HG02870 (cell line): ENCODE results near the gene PRIM2.
A peak's percentile ranks its signal among the peaks of the same experiment; 100 is the strongest.
"Not testable (repeated sequence)": the region's sequence is repeated elsewhere in the genome, so short reads cannot be mapped to it uniquely, and the experiment has no call there.

Experiments used
- ATAC-seq: cut with Tn5 transposase; IDR thresholded peaks from one replicate; pipeline ENCODE4 v1.9.1; 2021; ENCODE audit warnings: mild to moderate bottlenecking, moderate library complexity; ENCODE audit not compliant: unreplicated experiment

PRIM2 gene

DNA sequence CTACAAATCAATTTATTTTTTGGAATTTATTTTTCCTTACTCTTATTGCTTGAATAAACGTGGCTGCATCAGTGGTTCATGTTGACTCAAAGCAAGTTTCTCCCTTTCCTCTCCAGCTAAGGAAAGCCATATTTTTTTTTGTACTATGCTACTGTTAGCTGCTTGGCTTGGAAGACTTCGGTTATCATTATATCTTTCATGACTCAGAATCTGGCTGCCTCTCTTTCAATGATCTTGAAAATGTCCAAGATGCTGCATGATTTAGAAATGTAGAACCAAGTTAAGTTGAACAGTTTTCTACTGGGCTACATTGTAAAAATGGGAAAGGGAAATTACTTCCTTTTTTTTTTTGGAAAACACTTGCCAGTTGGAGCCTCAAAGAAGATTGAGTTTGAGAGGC is 44.9 kb downstream of the PRIM2 start:
- not testable (repeated sequence) for ATAC-seq

- not testable (repeated sequence) for ATAC-seq
These were observed 47.7 kb downstream of the PRIM2 start for GRCh38 chr6:57365076-57365583.

- not testable (repeated sequence) for ATAC-seq
These were observed 51.7 kb downstream of the PRIM2 start for GRCh38 chr6:57368965-57369731.

- ATAC-seq, result not testable (repeated sequence)
These were observed 54.3 kb downstream of the PRIM2 start for GRCh38 chr6:57371779-57372178.

GRCh38 chr6:57374764-57375163 is 57.3 kb downstream of the PRIM2 start:
- not testable (repeated sequence) for ATAC-seq

DNA sequence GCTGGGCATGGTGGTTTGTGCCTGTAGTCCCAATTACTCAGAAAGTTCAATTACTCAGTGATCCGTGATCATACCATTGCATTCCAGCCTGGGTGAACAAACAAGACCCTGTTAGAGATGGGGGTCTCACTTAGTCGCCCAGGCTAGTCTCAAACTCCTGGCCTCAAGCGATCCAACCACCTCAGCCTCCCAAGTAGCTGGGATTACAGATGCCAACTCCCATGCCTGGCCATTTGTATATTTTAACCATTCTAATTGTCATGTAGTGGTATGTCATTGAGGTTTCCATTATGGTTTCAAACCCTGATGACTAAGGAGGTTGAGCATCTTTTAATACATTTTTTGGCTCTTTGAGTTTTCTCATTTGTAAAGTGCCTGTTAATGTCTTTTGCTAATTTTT is 58.7 kb downstream of the PRIM2 start:
- not testable (repeated sequence) for ATAC-seq

- peak; percentile 67 for ATAC-seq
These were observed 71.7 kb downstream of the PRIM2 start for GRCh38 chr6:57389038-57389592.

GRCh38 chr6:57390818-57391217 is 73.4 kb downstream of the PRIM2 start:
- not testable (repeated sequence) for ATAC-seq

- not testable (repeated sequence) for ATAC-seq
These were observed 74.6 kb downstream of the PRIM2 start for GRCh38 chr6:57392047-57392446.

DNA sequence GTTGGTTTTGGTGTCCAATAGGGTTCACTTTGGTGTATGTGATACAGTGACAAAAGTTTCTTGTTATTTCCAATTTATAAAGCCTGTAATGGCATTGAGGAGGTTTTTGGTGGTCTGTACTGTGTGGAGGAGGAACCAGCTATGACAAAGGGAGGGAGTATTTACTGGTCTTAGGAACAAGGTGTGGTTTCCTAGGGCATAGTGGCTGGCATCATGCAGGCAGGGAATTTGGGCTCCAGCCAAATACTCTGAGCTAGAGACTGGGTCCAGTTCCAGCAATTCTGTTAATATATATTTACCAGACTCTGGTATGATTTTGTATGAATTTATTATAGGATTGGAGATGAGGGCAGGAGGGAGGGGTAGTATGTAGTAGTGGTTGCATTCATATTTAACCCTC is 101.9 kb downstream of the PRIM2 start:
- not testable (repeated sequence) for ATAC-seq

DNA sequence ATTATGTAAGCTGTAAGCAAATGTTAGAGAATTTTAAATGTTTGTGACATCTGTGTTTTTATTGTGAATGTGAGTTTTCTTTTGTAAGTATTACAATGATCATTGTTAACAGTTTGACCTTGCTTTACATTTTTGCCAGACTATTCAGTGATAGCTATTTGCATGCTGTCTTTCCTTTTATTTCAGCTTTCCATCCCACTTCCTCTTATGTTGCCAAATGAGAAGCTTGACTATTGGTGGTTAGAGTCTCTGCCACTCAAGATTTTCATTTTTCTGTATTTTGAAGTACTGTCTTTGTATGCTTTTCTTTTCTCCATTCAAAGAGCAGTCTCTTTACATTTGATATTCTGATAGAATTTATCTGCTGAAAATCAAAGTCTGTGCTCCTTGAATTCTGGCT is 104.1 kb downstream of the PRIM2 start:
- no peak for ATAC-seq

DNA sequence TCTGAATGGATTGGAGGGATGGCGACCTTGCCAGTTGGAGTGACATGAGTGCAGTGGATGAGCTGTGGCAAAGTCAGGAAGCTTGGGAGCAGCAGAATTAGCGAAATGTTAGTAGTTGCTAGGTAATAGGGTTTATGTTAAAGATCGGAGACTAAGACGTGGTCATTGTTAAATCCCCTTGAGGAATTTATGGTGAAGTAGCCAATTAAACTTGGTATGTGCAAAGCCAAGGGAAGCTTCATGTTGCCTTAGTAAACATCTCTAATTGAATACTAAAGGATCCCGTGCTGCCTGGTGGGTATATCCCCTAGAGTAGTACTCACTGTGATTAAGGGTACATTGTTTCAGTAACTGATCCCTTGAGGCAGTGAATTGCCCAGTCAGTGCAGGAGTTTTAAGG is 106.0 kb downstream of the PRIM2 start:
- no peak for ATAC-seq

GRCh38 chr6:57431742-57432141 is 114.3 kb downstream of the PRIM2 start:
- not testable (repeated sequence) for ATAC-seq

- no peak for ATAC-seq
These were observed 114.7 kb downstream of the PRIM2 start for GRCh38 chr6:57432157-57432556.

DNA sequence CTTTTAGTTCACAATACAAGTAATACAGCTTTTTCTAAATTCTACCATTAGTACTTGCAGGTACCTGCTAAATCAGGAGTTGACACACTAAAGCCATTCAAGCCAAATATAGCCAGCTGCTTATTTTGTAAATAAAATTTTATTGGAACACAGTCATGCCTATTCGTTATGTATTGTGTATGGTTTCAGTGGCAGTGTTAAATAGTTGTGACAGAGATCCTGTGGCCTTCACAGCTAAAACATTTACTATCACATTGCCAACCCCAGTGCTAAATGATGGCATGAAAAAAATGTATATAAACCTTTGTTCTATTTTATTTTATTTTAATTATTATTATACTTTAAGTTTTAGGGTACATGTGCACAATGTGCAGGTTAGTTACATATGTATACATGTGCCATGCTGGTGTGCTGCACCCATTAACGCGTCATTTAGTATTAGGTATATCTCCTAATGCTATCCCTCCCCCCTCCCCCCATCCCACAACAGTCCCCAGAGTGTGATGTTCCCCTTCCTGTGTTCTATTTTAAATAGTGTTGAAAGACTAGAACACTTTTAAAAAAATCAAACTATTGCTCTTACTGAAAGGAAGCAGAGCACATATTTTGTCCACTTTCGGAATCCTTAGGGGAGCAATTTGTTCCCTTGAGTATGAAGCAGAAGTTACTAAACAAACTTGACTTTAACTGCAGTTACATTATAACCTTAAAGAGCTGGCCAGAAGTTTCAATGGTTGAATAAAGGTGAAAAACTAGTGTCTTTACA is 115.7 kb downstream of the PRIM2 start:
- ATAC-seq, result no peak

DNA sequence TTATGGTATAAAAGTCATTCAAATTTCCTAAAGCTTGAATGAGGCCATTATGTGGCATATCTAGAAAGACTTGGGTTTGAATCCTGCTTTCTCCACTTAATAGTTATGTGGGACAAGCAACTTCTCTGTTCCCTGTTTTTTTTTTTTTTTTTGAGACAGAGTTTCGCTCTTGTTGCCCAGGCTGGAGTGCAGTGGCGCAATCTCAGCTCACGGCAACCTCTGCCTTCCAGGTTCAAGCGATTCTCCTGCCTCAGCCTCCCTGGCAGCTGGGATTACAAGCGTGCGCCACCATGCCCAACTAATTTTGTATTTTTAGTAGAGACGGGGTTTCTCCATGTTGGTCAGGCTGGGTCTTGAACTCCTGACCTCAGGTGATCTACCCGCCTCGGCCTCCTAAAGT is 116.4 kb downstream of the PRIM2 start:
- ATAC-seq, result not testable (repeated sequence)

GRCh38 chr6:57434944-57435343 is 117.5 kb downstream of the PRIM2 start:
- no peak for ATAC-seq

GRCh38 chr6:57435475-57436160 is 118.2 kb downstream of the PRIM2 start:
- ATAC-seq, result no peak

DNA sequence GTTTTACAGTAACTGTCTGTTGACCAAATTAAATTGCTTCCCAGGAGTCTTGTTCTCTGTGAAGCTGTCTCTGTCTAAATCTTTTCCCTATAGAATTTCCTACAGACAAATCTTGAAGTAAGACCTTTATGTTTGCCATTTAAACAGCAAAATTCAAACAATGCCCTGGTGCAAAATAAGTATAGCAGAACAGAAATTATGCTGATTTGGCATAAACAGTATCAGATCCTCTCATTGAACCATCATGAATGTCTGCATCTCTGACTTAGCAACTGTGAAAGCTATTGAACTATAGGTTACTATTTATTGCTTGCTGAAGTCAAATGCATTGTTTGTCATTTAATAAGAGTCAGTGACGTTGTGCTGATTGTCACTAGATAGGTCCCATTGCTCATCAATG is 123.3 kb downstream of the PRIM2 start:
- not testable (repeated sequence) for ATAC-seq

GRCh38 chr6:57442133-57442532 is 124.7 kb downstream of the PRIM2 start:
- ATAC-seq, result not testable (repeated sequence)

DNA sequence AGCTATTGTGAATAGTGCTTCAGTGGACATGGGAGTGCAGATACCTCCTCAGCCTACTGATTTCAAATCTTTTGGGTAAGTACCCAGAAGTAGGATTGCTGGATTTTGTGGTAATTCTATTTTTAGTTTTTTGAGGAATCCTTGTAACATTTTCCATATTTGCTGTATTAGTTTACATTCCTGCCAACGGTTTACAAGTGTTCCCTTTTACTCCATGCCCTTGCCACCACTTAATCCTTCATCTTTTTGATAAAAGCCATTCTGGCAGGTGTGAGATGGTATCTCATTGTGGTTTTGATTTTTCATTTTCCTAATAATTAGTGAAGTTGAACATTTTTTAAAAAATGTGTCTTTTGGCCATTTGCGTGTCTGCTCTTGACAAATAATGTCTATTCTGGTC is 125.8 kb downstream of the PRIM2 start:
- not testable (repeated sequence) for ATAC-seq
